GM18505 (cell line): ENCODE data around the gene SPON2.

ENCODE experiments used
- ATAC-seq: cut with Tn5 transposase; IDR thresholded peaks from one replicate; pipeline ENCODE4 v1.9.1; 2021; ENCODE audit not compliant: unreplicated experiment
- POLR2A ChIP-seq: IDR thresholded peaks from 4 replicates; pipeline ENCODE4 v1.6.1; 2011; ENCODE audit warnings: borderline replicate concordance; ENCODE audit not compliant: insufficient read depth, insufficient read length; ENCODE audit errors: extremely low read depth

The SPON2 gene

GRCh38 chr4:1172228-1172851, at the start of gene SPON2:
SPON2 (minus strand) TSS chr4:1172583.
- ATAC-seq: no peak
- no peak for TF ChIP-seq POLR2A

DNA sequence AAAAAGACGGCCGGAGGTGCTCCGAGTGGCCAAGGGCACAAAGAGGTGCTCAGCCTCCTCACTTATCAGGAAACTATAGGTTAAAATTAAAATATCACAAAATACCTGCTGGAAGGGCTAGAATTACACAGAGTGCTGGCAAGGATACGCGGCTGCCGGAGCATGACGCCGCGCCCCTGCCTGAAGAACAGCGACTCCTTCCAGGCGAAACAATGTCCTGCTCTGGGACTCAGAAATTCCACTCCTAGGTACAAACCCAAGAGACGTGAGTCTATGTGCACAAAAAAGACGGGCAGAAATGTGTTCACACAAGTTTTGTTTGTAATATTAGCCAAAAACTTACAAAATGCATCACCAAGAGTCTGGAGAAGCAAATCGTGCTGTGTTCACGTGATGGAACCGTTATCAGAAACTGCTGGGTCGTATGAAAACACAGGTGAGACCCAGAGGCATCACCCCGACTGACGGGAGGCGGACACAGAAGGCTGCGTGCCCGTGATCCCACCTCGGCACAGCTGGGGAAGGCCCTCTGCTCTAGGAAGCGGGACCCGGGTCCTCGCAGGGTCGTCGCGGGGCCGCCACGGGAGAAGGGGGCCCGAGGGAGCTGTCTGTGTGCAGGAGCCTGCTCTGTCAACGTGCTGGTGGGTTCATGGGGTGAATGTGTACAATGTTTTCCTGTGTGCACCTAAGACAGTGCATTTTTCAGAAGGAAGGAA, 48.9 kb upstream of the SPON2 start:
- no peak for ATAC-seq
- TF ChIP-seq POLR2A: no peak

DNA sequence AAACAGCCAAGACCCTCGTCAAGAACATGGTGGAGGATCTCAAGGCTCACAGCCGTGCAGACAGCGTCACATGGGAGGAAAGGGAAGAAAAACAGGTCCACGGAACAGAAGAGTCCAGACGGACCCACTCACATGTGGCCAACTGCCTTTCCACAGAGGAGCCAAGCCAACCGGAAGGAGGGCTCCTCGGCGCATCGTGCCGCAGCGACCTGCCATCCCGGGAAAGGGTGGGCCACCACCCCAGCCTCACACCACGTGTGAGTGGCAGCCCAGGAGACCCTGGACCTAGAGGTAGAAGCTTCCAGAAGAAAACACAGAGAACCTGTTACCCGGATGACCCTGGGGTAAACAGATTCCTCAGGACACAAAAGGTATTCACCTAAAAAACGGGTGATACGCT, 48.2 kb upstream of the SPON2 start:
- TF ChIP-seq POLR2A: no peak
- no peak for ATAC-seq

GRCh38 chr4:1219566-1219950, 47.2 kb upstream of the SPON2 start:
- ATAC-seq: no peak
- no peak for TF ChIP-seq POLR2A

GRCh38 chr4:1218634-1219565, 46.5 kb upstream of the SPON2 start:
- peak; percentile 37 for TF ChIP-seq POLR2A
- peak; percentile 66 for ATAC-seq

GRCh38 chr4:1217366-1217765, 45.0 kb upstream of the SPON2 start:
- TF ChIP-seq POLR2A: no peak
- no peak for ATAC-seq

DNA sequence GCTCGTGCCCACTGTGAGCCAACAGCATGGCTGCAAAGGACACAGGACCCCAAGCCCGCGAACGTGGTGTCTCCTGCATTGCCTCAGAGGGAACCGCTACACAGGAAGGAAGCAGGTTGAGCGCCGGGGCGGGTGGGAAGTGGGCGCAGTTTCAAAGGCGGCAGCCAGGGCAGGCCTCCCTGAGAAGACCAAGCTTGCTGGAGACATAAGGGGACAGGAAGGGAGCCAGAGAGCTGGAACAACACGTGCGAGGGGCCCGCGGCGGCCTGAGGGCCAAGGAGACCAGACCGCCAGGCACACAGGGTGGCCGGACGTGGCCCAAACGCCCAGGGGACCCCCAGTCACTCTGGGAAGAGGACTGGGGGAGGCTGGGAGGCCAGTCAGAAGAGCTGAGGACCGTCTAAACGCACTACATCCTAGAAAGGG, 44.5 kb upstream of the SPON2 start:
- peak; percentile 25 for TF ChIP-seq POLR2A
- no peak for ATAC-seq

DNA sequence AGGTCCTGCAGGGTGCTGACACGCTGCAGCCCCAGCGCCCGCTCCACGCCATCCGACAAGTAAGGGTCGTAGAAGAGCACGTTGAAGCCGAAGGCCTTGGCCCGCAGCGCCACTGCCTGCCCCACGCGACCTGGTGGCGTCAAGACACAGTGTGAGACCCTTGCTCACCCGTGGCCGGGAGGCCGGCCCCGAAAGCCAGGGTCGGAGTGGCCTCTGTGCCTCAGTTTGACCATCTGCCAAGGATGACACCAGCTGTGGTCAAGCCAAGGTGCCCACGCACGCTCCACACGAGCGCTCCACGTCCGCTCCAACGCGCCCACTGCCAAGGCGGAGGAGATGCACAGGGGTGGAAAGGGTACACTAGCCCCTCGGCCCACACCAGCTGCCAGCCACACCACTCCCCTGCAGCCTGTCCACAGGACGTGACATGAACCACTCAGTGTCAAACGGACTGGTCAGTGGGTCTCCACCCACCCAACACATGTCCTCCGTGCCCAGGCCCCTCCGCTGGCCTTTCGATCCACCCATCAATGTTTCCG, 43.8 kb upstream of the SPON2 start:
- TF ChIP-seq POLR2A: no peak

DNA sequence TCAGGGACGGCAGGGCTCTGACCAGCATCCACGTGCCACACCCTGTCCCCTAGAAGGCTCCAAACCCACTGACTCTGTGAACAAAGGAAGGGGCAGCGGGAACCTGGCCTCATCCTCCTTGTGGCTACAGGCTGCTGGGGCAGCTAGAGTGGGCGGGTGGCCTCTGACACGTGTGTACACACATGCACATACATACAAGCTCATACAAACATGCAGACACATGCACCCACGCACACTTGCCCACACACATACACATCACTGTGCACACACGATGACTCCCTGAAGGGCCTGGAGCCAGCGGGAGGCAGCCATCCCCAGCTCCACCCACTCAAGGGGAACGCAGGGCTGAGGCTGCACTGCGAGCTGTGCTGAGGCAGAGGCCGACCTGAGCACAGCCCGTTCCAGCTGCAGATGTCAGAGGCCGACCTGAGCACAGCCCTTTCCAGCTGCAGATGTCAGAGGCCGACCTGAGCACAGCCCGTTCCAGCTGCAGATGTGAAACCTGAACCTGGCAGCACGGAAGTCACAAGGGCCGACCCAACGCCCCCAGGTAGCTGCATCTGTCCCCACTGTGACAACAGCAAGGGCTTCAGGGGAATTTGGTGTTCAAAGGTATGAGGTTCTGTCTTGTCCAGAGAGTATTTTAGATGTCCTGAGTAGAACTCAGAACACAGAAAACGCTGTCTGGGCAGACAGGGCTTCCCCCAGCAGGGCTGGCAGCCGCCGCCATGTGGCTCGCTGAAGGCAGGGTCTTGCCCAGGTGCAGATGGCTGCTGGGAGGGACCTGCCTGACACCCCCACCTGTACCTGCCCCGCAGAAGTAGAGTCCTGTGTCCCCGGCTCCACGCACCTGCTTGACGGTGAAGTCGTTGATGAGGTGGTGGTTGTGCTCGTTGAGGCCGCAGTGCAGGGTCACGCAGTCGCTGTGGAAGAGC, 43.0 kb upstream of the SPON2 start:
- TF ChIP-seq POLR2A: peak; percentile 62
- no peak for ATAC-seq

More for the DNA sequence above, 43.8 kb upstream of the SPON2 start:
- ATAC-seq: no peak

DNA sequence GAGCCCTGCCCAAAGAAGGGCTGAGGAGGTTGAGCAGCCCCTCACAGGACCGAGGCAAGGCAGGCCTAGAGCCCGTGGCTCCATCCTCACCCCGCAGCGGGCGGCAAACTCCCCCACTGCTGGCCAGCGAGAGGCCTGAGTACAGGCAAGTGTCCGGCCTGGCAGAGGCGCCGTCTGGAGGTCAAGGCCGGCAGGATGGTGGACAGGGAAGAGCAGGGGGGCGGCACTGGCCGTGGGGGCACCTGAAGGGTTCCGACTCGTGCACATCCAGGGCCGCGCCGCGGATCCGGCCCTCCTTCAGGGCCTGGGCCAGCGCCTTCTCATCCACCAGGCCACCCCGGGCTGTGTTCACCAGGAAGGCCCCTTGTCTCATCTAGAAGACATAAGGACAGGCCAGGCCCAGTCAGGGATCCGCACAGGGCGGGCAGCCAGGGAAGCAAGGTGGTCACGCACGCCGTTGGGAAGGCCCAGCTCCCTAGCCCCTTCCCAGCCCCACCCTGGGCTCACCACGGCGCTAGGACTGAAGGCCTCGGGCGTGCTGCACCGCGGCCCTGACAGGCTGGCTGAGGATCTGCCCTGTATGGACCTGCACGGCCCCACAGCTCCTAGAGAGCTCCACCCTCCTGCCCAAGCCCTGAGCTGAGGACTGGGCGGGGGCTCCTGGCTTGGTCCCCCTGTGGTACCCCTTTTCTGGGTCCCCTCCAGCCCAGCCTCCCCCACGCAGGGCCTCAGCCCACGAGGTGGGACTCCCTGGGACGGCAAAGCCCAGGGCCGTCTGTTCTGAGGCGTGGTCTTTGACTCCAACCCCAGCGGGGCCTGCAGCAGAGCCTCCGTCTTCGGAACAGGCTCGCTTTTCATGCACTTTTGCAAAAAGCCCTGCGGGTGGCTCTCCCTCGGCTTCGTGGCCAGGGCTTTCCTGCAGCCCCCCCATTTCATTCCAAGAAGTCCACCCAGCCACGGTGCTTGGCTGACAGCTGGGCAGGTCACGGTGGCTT, 42.0 kb upstream of the SPON2 start:
- no peak for TF ChIP-seq POLR2A
- no peak for ATAC-seq

DNA sequence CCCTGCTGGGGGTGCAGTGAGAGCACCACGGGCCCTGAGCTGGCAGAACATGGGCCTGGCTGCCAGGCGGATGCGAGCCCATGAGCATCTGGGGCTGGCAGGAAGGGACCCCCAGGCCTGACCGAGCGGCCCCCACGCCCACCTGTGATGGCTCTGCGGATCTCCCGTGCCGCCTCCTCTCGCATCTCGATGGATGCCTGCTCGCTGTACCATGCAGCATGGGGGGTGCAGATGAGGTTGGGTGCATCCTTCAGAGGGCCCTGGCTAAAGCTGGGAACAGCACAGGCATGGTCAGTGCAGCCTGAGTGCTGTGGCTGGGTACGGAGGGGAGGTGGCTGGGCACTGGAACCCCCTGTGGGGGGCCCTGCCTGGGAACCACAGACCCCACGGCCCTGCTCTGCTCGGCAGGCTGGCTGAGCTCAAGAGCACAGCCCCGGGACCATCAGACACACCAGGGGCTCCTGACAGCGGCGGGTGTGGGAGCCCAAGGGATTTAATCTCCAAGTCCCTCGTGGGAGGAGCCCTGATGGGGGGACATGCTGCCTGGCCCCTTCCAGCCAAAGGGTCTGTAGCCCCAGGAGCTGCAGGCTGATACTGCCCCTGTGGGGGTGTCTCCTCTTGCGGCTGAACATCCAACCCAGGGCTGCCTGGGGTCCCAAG, 41.1 kb upstream of the SPON2 start:
- TF ChIP-seq POLR2A: no peak
- no peak for ATAC-seq

DNA sequence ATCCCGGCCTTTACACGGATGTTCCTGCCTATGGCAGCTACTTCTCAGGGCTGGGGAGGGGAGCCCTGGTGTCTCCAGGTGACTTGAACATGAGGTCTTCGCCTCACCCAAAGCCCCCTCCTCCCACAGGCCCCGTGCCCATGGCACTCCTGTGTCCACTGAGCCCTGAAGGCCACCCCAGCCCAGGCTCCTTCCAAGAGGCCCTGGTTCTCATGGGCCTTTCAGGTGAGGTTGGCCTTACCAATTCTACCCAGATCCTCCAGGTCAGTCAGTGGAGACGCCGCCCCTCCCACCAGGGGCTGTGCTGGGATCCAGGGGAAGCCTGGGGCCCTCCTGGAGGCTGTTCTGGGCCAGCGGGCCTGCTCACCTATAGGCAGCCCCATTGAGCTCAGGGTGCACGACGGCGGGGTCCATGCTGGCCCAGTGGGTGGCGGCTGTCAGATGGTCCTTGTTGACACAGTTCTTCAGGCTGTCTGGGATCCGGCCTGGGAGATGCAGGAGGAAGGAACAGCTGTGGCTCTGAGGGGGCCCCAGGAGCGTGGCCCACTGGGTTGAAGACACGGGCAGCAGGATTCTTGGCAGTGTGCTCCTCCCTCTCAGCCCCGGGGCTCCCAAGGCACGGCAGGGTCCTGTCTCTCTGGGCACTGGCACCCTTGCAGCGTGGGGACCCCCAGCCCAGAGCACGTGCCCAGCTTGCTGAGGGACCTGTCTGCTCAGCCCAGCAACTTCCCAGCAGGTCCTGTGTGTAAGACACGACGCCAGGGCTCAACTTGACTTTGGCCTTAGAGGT, 40.4 kb upstream of the SPON2 start:
- ATAC-seq: no peak
- no peak for TF ChIP-seq POLR2A
